Adipocyte (in vitro differentiated cells): ENCODE measurements around the gene ZBTB20.
"Not testable (repeated sequence)": the region's sequence is repeated elsewhere in the genome, so short reads cannot be mapped to it uniquely, and the experiment has no call there.

Experiments
- DNase-seq: peaks from one replicate; pipeline ENCODE4 v3.0.0-alpha.2; 2015; ENCODE audit warnings: low read depth
- H3K27me3 ChIP-seq: replicated peaks from 2 replicates; pipeline ENCODE4 v1.7.0; 2013; ENCODE audit warnings: mild to moderate bottlenecking, low read length, moderate library complexity; ENCODE audit not compliant: control insufficient read depth, insufficient read depth
- H3K36me3 ChIP-seq: 2 replicates; pipeline ENCODE4 v1.7.0; 2013; ENCODE audit warnings: low read length, mild to moderate bottlenecking, moderate library complexity; ENCODE audit not compliant: control insufficient read depth, insufficient read depth, severe bottlenecking
- H3K4me1 ChIP-seq: 2 replicates; pipeline ENCODE4 v1.7.0; 2013; ENCODE audit warnings: mild to moderate bottlenecking, low read length, moderate library complexity; ENCODE audit not compliant: control insufficient read depth, insufficient read depth
- H3K4me3 ChIP-seq: 2 replicates; pipeline ENCODE4 v1.7.0; 2013; ENCODE audit warnings: mild to moderate bottlenecking, low read length, moderate library complexity
- H3K9ac ChIP-seq: 2 replicates; pipeline ENCODE4 v1.7.0; 2013; ENCODE audit warnings: mild to moderate bottlenecking, low read length, moderate library complexity
- H3K9me3 ChIP-seq: 2 replicates; pipeline ENCODE4 v1.7.0; 2013; ENCODE audit warnings: mild to moderate bottlenecking, low read length, moderate library complexity; ENCODE audit not compliant: control insufficient read depth

Gene ZBTB20

DNA sequence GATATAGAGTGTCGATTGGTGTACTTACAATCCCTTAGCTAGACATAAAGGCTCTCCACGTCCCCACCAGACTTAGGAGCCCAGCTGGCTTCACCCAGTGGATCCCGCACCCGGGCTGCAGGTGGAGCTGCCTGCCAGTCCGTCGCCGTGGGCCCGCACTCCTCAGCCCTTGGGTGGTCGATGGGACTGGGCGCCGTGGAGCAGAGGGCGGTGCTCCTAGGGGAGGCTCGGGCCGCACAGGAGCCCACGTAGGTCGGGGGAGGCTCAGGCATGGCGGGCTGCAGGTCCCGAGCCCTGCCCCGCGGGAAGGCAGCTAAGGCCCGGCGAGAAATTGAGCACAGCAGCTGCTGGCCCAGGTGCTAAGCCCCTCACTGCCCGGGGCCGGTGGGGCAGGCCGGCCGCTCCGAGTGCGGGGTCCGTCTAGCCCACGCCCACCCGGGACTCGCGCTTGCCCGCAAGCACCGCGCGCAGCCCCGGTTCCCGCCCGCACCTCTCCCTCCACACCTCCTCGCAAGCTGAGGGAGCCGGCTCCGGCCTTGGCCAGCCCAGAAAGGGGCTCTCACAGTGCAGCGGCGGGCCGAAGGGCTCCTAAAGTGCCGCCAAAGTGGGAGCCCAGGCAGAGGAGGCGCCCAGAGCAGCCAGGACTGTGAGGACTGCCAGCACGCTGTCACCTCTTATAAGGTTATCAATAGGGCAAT is 334.4 kb downstream of the ZBTB20 start:
- H3K4me1 ChIP-seq, H3K4me3 ChIP-seq, H3K9me3 ChIP-seq, DNase-seq, H3K9ac ChIP-seq, H3K27me3 ChIP-seq, H3K36me3 ChIP-seq: not testable (repeated sequence)

DNA sequence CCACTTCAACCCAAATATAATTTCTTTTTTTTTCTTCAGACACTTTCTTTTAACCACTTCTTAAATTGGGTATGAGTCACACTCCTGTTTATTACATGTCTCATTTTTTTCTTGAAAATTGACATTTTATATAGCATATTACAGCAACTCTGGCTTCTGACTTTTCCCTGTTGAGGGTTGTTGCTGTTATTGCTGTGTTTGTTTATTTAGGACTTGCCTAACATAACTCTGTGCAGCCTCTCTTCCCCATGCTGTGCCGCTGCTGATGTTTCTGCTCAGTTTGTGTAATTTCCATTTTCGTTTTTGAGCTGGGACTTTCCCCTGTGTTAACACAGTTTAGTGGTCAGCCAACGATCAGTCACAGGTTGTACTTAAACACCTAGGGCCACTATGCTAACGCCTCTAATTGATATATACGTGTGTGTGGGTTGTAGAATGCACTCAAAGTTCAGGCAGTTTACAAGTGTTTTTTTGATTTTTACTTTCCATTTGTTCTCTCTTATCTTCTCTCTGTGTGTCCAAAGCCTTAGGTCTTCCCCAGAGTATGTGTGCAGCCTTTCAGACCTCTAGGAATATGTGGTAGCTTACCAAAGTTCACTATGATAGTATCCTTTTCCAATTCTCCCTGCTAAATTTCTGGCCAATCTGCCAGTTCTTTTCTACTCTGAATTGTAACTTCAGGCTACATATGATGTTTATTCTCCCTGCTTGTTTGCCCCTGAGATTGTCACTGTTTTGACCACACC is 337.2 kb downstream of the ZBTB20 start:
- H3K4me1 ChIP-seq, result no peaks in the 10 kb centered on the region
- no peaks in the 10 kb centered on the region for H3K9me3 ChIP-seq
- no peaks in the 10 kb centered on the region for H3K36me3 ChIP-seq
- no peak overlapping the region for H3K4me3 ChIP-seq
- DNase-seq, result peak; percentile 63
- H3K27me3 ChIP-seq, result no peaks in the 10 kb centered on the region
- H3K9ac ChIP-seq, result no peak overlapping the region

- no peak for DNase-seq
- no peaks in the 10 kb centered on the region for H3K9me3 ChIP-seq
These were observed 343.0 kb downstream of the ZBTB20 start for GRCh38 chr3:114804099-114804498.

GRCh38 chr3:114803042-114803695 is 343.9 kb downstream of the ZBTB20 start:
- Histone ChIP-seq H3K9me3 (no peaks in the 10 kb centered on the region), H3K4me3 (no peak overlapping the region), H3K4me1 (no peaks in the 10 kb centered on the region), H3K9ac (no peak overlapping the region), H3K27me3 (no peaks in the 10 kb centered on the region), H3K36me3 (no peaks in the 10 kb centered on the region)
- no peak for DNase-seq

More at GRCh38 chr3:114804099-114804498, 343.0 kb downstream of the ZBTB20 start:
- Histone ChIP-seq H3K9ac (no peak overlapping the region), H3K4me1 (no peaks in the 10 kb centered on the region), H3K27me3 (no peaks in the 10 kb centered on the region), H3K4me3 (no peak overlapping the region), H3K36me3 (no peaks in the 10 kb centered on the region)

DNA sequence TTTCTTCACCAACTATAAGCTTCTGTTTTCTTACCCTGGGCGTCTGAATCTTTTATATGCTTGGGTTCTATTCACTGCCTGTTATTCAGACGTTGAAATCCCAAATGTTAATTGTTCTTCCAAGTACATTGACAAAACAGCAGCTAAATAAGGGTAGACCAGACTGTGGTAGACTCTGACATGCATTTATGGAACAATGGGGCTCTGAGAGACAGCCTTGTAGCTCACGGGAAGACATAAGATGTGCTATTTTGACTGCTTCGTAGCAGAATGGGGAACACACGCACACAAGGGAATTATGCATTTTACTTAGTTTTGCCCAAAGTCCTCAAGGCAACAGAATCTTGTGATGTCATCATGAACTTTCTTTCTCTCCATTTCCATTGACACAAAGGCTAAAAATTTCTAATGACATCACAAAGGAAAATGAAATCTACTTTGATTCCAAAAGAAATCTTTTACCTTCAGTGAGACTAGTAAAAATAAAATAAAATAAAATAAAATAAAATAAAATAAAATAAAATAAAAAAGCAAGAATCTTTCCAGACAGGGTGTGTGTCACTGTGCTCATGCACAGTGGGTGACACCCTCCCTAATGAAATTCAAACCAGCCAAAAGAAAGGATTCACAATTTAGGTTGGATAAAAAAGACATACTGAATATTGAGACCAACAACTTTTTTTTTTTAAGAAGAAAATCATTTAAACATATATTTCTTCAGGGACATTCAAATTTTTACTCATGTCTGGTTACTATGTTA is 346.6 kb downstream of the ZBTB20 start:
- H3K9ac ChIP-seq, result no peak overlapping the region
- H3K9me3 ChIP-seq, result no peaks in the 10 kb centered on the region
- no peaks in the 10 kb centered on the region for H3K36me3 ChIP-seq
- no peak overlapping the region for H3K4me3 ChIP-seq
- no peak for DNase-seq
- no peaks in the 10 kb centered on the region for H3K4me1 ChIP-seq
- H3K27me3 ChIP-seq, result no peaks in the 10 kb centered on the region

DNA sequence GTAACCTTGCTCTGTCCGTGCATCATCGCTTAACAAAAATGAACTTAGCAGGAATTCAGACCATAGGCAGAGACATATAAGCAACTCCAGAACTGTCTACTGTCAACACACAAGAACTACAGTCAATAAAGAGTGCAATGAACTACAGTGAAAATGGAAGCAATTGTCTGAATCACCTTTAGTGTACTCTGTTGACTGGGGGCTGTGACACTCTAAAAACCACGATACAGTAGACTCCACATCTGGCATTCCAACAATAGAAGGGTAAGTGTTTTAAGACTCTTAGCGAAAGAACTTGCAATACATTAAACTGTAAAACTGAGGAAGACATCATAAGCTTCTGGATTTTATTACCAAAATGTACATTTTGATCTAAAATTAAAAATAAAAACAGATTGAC is 347.3 kb downstream of the ZBTB20 start:
- H3K27me3 ChIP-seq, result no peaks in the 10 kb centered on the region
- H3K4me1 ChIP-seq, result no peaks in the 10 kb centered on the region
- no peak for DNase-seq
- no peak overlapping the region for H3K9ac ChIP-seq
- no peaks in the 10 kb centered on the region for H3K9me3 ChIP-seq
- no peak overlapping the region for H3K4me3 ChIP-seq
- no peaks in the 10 kb centered on the region for H3K36me3 ChIP-seq

DNA sequence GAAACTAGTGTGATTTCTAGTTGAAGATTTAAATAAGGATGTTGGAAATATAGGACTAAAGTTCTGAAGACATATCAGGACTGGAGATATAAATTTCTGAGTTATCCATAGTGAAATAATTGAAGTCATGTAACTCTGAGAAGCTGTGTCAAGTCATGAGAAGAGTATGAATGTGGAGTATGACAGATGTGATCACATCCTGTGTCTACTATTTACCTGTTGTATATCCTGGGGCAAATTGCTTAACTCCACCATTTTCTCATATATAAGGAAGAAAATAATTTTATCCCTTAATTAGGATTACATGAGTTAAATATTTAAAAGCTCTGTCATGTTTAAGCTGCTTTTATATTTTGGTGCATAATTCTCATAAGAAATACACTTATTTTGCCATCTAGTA is 350.3 kb downstream of the ZBTB20 start:
- Histone ChIP-seq H3K9ac (no peak overlapping the region), H3K27me3 (no peaks in the 10 kb centered on the region), H3K4me1 (no peaks in the 10 kb centered on the region), H3K9me3 (no peaks in the 10 kb centered on the region), H3K4me3 (no peak overlapping the region), H3K36me3 (no peaks in the 10 kb centered on the region)
- no peak for DNase-seq

DNA sequence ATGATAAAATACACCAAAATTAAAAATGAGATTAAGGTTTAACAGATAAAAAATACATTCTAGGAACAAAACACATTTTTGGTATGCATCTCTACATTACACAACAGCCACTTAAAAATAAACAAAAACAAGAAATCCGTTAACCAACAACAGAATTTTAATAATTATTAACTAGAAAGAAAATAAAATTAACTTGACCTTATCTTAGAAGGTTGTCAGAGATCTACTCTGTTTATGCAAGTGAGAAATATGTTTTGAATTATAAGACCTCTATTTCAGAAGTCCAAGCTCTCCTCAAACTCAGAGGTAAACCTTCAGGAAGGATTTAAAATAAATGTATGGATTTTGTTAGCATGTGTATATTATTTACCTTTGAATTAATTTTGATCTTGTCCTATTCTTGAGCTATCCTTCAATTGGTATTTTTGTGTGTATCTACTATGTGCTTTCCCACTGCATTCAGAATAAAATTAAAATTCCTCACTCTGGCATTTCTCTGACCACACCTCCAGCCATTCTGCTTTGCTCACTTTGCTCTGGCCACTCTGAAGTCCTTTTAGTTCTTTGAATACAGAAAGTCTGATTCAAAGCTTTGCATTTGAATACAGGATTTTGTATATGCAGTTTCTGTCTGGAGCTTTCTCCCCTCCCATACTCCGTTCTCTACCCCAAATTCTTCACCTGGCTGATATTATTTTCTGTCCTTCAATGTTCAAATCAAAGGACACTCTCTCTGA is 352.0 kb downstream of the ZBTB20 start:
- Histone ChIP-seq H3K4me1 (no peaks in the 10 kb centered on the region), H3K4me3 (no peak overlapping the region), H3K9me3 (no peaks in the 10 kb centered on the region), H3K36me3 (no peaks in the 10 kb centered on the region), H3K9ac (no peak overlapping the region), H3K27me3 (no peaks in the 10 kb centered on the region)
- DNase-seq, result no peak

DNA sequence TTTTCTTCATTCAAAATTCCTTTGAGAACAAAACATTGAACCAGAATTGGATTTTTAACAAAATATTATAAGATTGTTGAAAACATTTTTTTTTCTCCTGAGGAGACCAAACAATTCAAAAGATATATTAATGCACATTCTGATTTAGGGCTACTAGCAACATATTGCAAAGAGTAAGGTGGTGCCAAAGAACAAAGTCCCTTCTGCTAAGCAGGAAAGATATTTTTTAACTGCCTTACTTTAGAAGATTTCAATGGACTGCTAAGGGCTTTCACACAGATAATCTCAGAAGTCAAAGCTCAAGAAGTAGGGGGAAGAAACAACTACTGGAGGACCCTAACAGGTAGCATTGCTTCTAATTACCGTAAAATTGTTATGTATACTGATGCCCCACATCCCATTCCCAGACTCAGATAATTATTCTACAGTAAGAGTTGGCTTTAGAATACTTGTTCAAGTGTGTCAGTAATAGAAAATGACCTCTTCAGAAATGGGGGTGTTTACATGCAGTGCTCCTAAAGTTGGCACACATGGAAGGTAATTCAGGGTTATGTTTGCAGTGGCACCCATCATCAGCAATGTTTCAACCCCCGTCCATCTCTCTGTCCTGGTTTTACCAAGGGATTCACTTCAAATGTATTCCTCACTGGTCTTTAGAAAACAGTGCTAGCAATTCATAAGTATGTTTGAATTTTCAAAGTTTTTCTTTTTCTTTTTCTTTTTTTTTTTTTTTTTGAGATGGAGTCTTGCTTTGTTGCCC is 354.7 kb downstream of the ZBTB20 start:
- H3K36me3 ChIP-seq, result no peaks in the 10 kb centered on the region
- no peaks in the 10 kb centered on the region for H3K27me3 ChIP-seq
- H3K4me3 ChIP-seq, result no peak overlapping the region
- no peaks in the 10 kb centered on the region for H3K9me3 ChIP-seq
- H3K9ac ChIP-seq, result no peak overlapping the region
- no peak for DNase-seq
- H3K4me1 ChIP-seq, result no peaks in the 10 kb centered on the region

DNA sequence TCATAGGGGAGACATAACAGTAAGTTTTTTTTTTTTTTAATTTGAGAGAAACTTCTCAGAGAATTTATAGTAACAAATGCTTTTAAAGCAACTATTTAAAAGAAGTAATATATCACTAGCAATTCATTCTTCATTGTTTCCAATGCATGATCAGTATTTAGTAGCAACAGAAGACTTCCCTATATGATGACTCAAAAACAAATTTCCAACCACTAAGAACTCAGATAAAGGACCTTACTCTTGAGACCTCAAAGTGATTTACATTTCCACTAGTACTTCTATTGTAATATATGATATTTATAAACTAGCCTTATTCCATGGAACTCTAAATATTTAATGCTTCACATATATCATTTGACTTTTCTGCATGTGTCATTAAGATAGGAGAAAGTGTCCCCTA is 356.3 kb downstream of the ZBTB20 start:
- no peak overlapping the region for H3K9ac ChIP-seq
- H3K27me3 ChIP-seq, result no peaks in the 10 kb centered on the region
- no peaks in the 10 kb centered on the region for H3K9me3 ChIP-seq
- no peaks in the 10 kb centered on the region for H3K4me1 ChIP-seq
- H3K4me3 ChIP-seq, result no peak overlapping the region
- no peaks in the 10 kb centered on the region for H3K36me3 ChIP-seq
- no peak for DNase-seq
